GM06990 (cell line): ENCODE data around the gene SPAM1.
"Not testable (repeated sequence)": the region's sequence is repeated elsewhere in the genome, so short reads cannot be mapped to it uniquely, and the experiment has no call there.

Experiments used
- DNase-seq: peaks from one replicate; pipeline ENCODE4 v3.0.0-alpha.2; 2011; ENCODE audit not compliant: insufficient read length; ENCODE audit errors: extremely low read depth
- H3K27me3 ChIP-seq: replicated peaks from 2 replicates; pipeline ENCODE4 v1.6.0; 2011; ENCODE audit warnings: low read length; ENCODE audit not compliant: control insufficient read depth, insufficient read depth
- H3K36me3 ChIP-seq: 2 replicates; pipeline ENCODE4 v1.5.1; 2011; ENCODE audit warnings: low read length; ENCODE audit not compliant: control insufficient read depth, insufficient read depth
- H3K4me3 ChIP-seq: replicated peaks from 2 replicates; pipeline ENCODE4 v1.5.1; 2011; ENCODE audit warnings: low read depth, mild to moderate bottlenecking, control low read depth, low read length
- CTCF ChIP-seq: IDR thresholded peaks from 2 replicates; pipeline ENCODE4 v1.5.1; 2011; ENCODE audit warnings: low read length, control low read depth, mild to moderate bottlenecking, inconsistent platforms; ENCODE audit not compliant: insufficient read depth, poor library complexity, severe bottlenecking

Gene SPAM1

GRCh38 chr7:123995617-123996326, 70.7 kb downstream of the SPAM1 start:
- H3K36me3 ChIP-seq = no peaks in the 10 kb centered on the region
- TF ChIP-seq CTCF = no peak
- no peak overlapping the region for H3K4me3 ChIP-seq
- no peaks in the 10 kb centered on the region for H3K27me3 ChIP-seq
- peak; percentile 13 for DNase-seq

GRCh38 chr7:123996327-123996625, 71.2 kb downstream of the SPAM1 start:
- no peaks in the 10 kb centered on the region for H3K36me3 ChIP-seq
- H3K4me3 ChIP-seq = no peak overlapping the region
- H3K27me3 ChIP-seq = no peaks in the 10 kb centered on the region
- TF ChIP-seq CTCF = no peak
- no peak for DNase-seq

GRCh38 chr7:123998921-123999320, 73.9 kb downstream of the SPAM1 start:
- no peaks in the 10 kb centered on the region for H3K36me3 ChIP-seq
- TF ChIP-seq CTCF = no peak
- no peaks in the 10 kb centered on the region for H3K27me3 ChIP-seq
- no peak overlapping the region for H3K4me3 ChIP-seq
- DNase-seq = no peak

GRCh38 chr7:123999703-124000102, 74.7 kb downstream of the SPAM1 start:
- no peak for TF ChIP-seq CTCF
- no peak for DNase-seq
- Histone ChIP-seq H3K36me3 (no peaks in the 10 kb centered on the region), H3K27me3 (no peaks in the 10 kb centered on the region), H3K4me3 (no peak overlapping the region)

GRCh38 chr7:124008296-124008695, 83.3 kb downstream of the SPAM1 start:
- H3K27me3 ChIP-seq, H3K36me3 ChIP-seq, H3K4me3 ChIP-seq, DNase-seq: not testable (repeated sequence)

GRCh38 chr7:124009321-124009720, 84.3 kb downstream of the SPAM1 start:
- H3K4me3 ChIP-seq = no peak overlapping the region
- no peaks in the 10 kb centered on the region for H3K27me3 ChIP-seq
- DNase-seq = no peak
- no peaks in the 10 kb centered on the region for H3K36me3 ChIP-seq
- no peak for TF ChIP-seq CTCF
